Measurements from ENCODE around the gene SLC8B1.

SLC8B1 gene

DNA sequence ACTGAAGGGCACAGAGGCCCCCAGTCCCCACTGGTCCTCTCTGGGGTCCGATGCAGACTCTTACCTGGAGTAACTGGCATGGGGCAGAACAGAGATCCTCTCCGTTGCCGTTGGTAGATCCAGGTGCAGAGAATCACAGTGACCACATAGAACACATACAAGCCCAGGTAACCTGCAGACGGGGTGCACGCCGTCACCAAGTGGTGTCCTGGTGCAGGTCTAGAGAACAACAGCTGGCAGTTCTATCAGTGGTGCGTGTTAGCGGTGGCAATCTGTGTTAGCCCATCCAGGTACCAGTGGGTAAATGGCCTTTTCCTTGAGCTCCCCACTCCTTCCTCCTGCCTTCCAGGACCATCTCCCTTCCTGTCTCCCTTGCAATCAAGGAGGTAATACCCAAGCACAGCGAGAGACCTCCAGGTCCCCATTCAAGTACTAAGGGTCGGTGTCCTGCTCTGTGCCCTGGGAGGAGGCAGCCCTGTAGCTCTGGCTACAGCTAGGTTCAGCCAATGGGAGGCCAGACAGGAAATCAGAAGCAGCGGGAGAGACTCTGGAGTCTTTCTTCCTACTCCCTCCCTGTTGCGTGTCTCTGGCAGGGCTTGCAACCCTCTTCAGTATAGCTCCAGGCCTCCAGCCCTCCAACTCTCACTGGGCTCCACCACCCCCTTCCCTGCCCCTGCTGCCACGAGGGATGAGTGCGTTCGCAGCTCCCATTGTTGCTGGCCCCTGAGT is 15.8 kb downstream of the SLC8B1 start:
- no peak for DNase-seq

DNA sequence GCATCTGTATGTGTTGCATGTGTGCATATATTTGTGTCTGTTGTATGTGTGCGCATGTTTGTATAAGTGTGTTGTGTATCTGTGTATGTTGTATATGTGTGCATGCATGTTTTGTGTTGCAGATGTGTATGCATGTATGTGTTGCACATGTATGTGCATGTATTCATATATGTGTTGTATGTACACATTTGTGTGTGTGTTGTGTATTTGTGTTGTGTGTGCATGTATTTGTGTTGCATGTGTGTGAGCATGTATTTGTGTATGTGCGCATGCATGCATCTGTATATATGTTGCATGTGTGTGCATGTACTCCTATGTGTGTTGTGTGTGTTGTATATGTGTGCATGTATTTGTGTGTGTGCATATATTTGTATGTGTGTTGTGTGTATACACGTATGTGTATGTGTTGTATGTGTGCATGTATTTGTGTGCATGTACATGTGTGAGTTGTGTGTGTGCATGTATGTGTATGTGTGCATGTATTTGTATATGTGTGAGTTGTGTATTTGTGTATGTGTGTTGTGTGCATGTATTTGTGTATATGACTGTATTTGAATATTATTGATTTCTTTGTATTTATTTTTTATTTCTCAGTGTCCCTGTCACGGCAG is 16.8 kb downstream of the SLC8B1 start:
- no peak for DNase-seq

DNA sequence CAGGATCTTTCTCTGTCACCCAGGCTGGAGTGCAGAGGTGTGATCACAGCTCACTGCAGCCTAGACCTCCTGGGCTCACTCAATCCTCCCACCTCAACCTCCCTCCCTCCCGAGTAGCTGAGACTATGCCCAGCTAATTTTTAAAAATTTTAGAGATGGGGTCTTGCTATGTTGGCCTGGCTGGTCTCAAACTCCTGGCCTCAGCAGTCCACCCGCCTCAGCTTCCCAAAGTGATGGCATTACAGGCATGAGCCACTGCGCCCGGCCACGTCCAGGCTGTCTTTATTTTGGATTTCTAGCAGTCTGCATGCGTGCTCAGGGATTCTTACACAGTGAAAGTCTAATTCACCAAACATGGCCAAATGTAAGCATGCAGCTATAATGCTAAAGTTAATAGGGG is 17.8 kb downstream of the SLC8B1 start:
- no peak for DNase-seq

DNA sequence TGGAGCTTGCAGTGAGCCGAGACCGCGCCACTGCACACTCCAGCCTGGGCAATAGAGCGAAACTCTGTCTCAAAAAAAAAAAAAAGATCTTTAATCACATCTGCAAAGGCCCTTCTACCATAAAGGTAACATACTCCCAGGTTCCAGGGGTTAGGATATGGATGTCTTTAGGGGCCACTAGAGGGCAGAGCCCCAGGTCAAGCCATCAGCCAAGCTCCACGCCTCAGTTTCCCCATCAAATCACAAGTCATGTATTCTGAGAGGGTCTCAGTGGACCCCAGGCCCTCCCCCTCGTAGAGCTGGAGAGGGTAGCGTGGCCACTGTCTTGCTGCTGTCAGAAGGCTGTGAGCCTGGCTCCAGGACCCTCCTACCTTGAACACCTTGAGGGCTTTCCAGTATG is 18.8 kb downstream of the SLC8B1 start:
- no peak for DNase-seq

DNA sequence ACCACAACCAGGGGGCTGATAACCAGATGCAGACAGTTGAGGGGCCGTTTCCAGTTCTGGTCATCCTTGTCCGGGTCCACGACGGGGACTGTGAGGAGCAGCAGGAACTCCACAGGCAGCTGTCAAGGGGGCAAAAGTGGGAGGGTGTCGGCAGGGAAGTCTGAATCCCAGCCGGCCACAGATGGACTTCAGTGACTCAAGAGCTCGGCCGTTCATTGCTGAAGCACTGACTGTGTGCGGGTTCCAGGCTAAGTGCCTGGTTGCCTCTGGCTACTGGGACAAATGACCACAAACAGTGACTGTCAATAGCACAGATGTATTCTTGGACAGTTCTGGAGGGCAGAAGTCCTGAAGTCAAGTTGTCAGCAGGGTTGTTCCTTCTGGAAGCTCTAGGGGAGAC is 19.6 kb downstream of the SLC8B1 start:
- no peak for DNase-seq

DNA sequence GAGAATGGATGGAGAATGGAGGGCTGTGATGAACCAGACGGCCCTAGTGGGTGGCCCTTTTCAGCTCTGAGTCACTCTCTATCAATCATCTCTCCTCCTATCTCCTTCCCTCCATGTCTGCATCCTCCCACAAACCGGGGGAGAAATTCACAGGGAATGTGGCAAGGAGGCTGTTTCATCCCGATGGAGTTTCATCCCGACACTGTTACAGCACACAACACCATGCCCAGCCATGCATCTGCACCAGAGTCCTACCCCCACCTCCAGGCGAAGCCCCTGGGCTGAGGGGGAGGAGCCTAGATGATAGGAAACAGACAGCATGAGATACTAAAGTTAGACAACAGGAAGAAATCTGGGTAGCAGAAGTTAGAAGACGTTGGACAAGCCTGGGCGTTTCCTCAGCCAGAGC is 20.8 kb downstream of the SLC8B1 start:
- no peak for DNase-seq

DNA sequence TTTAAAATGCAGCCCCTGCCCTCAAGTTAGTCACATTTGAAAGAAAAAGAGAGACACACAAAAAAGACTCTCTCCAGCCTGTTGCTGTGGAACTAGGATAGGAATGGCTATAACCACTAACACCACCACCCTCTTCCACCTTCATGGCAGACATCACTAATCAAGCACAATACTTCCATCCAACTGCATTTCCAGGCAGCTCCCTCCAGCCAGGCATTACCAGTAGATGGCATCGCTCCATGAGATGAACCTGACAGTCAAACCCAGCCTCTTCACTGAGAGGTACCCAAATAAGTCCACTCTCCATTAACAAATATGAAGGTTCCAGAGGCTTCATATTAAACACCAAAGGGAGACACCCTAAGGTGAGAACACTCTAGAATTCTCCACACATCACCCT is 24.4 kb downstream of the SLC8B1 start:
- DNase-seq, result no peak

DNA sequence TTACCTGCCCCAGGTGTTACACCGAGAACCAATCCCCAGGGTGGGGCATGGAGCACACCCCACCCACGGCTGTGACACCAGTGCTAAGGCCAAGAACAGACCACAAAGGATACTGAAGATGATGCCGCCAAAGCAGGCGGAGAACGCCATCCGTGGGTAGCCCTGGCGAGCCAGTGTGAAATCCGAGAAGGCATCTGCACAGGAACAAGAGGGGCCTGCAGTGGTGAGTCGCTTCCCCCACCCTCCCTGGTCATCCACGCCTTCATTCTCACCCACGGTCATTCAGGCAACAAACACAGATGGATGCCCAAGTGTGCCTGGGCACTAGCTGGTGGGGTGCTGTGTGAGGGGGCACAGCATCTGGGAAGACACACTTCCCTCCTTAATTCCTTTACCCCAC is 28.5 kb downstream of the SLC8B1 start:
- no peak for DNase-seq

DNA sequence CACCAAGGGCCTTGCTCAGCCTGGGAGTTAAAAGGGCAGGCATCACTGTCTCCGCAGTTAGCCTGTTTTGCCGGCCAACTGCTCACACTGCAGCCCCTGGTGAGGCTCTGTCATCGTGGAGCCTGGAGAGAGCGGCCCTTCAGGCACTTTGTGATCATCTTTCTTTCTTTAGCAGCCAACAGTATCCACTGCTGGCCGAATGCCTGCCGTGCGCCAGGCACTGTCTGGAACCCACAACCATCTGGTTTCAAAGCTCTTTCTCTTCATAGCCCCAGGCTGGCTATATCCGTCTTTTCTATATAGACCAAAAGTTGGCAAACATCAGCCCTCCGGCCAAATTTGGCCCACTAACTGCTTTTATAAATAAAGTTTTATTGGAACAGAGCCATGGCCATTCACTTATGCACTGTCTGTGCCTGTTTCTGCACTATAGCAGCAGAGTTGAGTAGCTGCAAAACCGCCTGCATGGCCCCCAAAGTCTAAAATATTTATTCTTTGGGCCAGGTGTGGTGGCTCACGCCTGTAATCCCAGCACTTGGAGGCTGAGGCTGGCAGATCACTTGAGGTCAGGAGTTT is 29.5 kb downstream of the SLC8B1 start:
- DNase-seq, result no peak

DNA sequence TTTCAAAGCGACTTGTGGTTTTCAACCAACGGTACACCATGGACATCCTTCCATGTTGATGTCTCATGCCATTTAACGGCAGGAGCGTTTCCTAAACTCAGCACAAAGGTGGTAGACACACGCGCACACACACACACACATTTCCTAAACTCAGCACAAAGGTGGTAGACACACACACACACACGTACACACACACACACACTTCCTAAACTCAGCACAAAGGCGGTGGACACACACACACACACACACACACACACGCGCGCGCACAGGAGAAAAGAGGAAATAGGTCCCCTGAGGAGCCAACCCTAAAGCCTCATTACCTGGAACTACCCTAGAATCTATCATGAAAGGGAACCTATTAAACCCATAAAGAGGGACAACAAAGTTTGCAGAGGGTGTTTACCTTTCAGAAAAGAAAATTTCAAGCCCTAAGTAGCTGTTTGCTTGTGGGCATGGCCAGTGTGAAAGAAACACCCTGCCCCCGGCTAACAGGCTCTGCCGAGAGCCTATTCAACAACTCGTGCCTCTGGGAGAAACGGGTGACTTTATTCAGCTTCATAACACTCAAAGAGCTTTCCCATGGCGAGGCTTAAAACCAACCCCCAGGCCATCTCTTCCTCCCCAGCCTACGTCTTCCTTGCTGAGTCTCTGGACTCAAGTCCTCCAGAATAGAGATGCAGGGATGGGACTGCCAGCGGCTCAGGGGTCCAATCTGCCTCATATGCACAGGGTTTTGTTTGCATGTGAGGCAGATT is 31.8 kb downstream of the SLC8B1 start:
- no peak for DNase-seq

DNA sequence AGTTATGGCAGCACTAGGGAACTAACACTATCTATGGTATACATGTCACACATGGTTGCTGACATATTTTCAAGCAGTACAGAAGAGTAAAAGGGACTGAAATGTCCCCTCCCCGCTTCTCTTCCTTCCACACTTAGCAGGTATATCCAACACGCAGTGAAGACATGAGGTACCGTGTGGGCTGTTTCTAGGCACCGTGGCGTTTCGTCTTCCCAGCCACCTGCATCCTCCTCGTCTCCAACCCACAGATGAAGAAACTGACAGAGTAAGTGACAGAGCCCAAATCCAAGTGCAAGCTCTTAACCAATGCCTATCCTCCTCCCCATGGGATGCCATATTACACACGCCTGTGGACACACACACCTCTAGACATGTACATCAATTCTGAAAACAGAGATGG is 32.4 kb downstream of the SLC8B1 start:
- DNase-seq, result no peak

DNA sequence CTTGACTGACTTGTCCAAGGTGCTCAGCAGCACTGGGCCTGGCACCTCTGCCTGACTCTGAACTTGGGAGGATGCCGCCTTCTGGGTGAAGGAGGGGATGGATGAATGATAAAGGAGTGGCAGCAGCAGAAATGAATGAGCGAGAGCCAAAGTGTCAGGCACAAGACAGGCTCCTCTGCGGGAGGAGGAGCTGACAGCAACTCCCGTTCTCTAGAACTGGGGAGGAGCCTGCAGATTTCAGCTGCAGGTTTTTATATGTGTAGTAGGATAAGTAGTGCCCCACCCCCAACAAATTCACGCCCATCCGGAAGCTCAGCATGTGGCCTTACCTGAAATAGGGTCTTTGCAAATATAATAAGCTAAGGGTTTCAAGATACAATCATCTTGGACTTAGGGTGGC is 33.1 kb downstream of the SLC8B1 start:
- DNase-seq, result no peak

DNA sequence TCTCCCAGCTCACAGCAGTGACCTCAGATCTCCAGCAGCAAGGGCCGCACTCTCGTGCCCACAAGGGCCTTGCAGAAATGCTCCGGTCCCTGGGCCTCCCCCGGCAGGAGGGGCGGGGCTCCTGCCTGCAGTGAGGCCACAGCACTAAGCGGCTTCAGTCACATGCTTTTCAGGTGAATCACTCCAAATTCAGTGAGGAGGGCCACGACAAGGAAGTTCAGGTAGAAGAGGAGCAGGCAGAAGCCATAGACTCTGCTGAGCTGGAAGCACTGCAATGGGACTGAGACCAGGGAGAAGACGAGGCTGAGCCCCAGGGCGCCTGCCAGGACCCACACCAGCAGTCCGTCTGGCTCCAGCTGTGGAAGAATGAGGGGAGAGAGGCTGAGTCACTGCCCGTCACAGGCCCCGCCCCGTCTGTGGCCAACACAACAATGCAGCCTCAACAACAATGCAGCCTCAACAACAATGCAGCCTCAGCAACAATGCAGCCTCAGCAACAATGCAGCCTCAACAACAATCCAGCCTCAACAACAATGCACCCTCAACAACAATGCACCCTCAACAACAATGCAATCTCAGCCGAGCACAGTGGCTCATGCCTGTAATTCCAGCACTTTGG is 35.2 kb downstream of the SLC8B1 start:
- peak; percentile 29 for DNase-seq

DNA sequence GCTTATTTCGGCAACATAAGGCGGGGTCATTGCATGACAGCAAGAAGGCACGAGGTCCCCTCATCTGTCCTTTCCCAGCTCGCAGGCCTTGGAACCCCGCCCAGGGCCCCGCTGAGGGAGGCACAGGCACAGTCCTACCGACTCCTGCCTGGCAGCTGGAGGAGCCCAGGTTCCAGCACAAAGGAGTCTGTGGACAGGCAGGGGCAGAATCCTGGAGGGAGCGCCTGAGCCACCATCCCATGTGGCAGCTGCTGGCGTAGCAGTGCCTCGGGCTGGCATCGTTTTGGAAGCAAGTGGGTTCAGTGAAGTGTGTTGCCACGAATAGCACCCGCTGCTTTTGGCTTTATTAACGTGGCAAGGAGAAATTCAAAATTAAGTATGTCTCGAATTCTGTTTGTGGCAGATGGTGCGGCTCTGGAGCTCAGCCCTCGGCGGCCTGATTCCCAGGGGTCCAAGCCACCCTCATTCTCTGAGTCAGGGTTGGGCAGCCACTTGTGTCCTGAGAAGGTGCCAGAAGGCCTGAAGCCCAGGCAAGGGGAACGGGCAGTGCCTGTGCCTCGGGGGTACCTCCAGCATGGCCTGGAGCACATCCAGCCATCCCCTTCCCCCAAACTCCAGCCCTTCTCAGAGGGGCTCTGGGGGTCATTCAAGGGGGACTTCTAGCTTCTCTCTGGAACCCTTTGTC is 35.9 kb downstream of the SLC8B1 start:
- DNase-seq, result no peak

DNA sequence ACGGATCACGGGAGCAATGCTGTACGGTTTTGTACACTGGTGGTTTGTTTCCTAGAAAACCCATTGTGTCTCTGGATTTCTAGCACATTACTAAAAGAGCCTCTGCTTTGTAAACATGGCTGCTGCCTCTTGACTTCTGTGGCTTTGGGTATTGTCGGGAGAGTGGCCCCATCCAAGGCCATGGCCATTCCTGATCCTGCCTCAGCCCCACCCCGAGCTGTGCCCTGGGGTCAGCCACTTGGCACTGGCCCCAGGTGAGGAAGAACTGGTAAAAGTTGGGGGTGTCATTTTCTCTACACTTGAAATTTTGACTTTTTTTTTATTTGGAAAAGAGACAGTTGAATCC is 36.5 kb downstream of the SLC8B1 start:
- DNase-seq, result no peak

DNA sequence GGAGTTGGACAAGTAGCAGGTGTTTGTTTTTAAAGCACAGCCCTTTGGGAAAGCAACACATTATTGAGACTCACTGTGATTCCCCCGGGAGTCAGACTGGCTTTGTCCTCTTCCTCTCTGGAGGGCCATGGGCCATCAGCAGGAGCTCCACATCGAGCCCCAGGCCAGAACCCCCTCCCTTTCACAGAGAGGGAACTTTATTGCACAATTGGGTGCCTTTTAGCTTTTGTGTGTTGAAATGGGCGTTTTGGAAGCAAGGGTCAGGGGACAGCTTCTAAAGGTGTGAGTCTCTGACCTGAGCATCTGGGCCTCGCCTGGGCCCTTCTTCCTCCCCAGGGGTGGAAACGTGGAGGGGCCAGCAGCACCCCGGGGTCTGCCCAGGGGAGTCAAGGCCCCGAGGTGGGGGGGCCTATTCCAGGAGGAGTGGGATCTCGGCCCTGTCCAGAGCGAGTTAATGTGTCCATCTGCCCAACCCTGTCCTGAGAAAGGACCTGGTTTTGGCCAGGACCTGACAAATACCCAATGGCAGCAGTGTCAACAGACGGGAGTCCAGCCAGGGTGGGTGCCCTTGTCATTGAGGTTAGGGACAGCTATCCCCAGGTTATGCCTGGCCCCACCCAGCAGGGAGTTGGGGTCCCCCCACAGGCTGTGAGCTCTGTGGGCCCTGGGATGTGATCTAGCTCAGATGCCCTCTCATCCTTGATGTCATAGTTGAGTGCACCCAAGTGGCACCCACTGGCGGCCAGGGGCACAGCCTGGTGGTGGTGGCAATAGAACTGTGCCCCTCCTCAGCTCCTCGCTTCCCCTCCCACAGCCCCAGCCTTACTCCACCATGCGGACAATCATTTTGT is 37.1 kb downstream of the SLC8B1 start:
- no peak for DNase-seq

DNA sequence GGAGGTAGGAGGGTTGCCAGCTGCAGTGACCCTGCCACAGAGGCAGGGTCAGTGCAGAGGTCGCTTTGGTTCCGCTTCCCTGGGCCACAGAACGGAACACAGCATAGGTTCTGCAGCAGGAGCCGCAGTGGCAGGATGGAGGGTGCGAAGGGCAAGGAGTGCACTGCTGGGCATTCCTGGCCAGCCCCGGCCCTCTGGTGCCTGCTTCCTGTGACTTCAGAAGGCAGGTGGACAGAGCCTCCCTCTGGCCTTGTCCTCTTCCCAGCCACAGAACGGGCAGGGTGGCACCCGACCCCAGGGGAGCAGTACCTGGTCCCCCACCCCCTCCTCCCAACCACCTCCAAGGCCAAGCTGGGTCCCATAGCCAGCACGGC is 37.7 kb downstream of the SLC8B1 start:
- no peak for DNase-seq

DNA sequence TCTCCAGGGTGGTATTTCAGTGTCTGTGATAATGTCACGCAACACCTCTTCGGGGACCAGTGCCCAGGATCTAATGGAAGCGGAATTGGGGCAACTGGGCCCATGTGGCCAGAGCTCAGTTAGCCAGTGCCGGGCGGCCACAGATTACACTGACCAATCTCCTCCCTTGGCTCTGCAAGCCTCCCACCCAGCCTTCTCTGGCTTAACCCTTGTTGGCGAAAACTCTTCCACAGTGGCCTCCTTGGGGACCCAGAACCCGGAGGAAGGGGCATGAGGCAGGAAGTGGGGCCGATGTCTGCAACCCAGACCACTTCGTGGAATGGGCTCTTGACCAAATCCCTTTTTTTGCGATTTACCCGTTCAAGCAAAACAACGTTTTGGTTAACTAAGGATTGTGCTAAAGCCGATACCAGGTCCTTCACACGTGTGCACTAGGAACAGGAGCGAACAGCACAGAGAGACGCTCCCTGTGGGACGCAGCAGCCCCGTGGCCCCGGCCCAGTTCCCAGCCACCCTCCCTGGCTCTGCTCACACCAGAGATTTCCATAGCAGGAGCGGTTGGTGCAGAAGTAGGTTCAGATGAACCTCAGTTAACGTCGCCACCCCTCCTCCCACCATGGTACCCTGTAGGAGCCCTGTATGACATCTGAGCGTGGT is 38.2 kb downstream of the SLC8B1 start:
- no peak for DNase-seq

DNA sequence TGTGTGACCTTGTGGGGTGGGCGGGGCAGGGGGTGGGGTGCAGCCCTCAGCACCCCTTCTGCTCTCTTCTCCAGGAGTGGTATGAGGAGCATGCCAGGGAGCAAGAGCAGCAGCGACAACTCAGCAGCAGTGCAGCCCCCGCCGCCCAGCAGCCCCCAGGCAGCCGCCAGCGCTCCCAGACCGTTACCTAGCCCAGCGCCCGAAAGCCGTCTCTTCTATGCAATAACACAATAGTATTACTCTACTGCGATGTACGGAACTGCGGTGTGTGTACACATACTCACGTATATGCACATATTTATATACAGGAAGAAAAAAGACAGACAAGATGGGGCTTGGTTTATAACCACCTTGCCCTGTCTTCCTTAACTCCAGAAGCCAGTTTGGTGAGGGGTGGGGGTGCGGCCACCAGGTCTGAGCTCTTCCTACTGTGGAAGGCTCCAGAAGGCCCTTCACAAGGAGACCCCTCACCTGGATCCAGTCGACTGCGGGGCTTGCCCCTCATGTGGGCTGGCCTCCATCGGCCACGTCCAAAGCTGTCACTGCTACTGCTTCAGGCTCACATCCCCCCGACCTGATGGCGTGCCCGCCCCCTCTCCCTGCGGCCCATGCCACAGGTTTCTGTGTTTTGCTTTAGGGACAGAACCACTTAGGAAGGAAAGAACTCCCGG is 38.9 kb downstream of the SLC8B1 start:
- no peak for DNase-seq

DNA sequence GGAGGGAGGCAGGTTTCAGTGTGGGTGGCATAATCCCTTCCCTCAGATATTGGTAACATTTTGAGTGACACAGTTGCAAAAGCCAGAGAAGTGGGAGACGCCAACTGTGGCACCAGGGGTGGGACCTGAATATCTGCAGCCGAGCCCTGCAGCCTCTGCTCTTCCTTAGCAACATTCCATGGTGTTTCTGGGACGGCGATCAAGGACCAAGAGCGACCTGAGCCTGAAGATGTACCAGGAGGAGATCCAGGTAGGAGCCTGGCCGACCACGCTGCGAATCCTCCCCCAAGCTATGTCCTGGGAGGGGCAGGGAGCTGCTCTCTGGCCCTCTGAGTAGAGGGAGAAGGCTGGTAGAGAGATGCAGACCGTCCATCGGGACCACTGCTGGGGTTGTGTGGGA is 41.8 kb downstream of the SLC8B1 start:
- DNase-seq, result no peak

DNA sequence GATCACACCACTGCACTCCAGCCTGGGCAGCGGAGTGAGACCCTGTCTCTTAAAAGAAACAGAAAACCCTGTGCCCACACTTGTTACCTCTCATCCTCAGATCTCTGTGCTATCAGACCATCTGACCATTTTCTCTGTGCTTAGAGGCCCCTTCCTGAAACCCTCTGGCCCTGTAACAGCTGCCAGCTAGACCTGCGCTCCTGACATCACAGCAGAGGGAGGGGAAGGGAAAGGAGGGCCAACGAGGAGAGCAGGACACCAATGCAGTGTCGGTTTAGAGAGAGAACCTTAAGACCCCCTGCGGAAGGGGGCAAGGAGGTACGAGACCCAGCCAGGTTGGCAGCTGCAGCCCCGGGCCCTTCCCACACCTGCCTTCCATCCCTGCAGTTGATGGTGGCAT is 42.4 kb downstream of the SLC8B1 start:
- no peak for DNase-seq

All from GOT3 (cell line).